SK-N-SH treated with all-trans-retinoic acid at 6 μM for 48 hours (cell line): ENCODE data around the gene WT1.

ENCODE experiments used
- CREB5 ChIP-seq: fragments of 250-450 bp; sonication (Bioruptor Pico); IDR thresholded peaks from 2 replicates; pipeline ENCODE4 v1.5.1; 2020; ENCODE audit warnings: low read depth, mild to moderate bottlenecking, moderate library complexity
- CSDC2 ChIP-seq: fragments of 250-450 bp; sonication (Bioruptor Pico); IDR thresholded peaks from 2 replicates; pipeline ENCODE4 v1.5.0; 2020; ENCODE audit warnings: mild to moderate bottlenecking, moderate library complexity
- POU6F1 ChIP-seq: fragments of 250-450 bp; sonication (Bioruptor Pico); IDR thresholded peaks from 2 replicates; pipeline ENCODE4 v1.8.0; 2021; ENCODE audit warnings: low read depth, mild to moderate bottlenecking, moderate library complexity, borderline replicate concordance
- SNAI2 ChIP-seq: fragments of 250-450 bp; sonication (Bioruptor Pico); IDR thresholded peaks from 2 replicates; pipeline ENCODE4 v1.5.0; 2020; ENCODE audit warnings: mild to moderate bottlenecking, moderate library complexity
- TCF4 ChIP-seq: fragments of 250-450 bp; sonication (Bioruptor Pico); IDR thresholded peaks from 2 replicates; pipeline ENCODE4 v1.8.0; 2021; ENCODE audit warnings: mild to moderate bottlenecking, moderate library complexity, borderline replicate concordance

GRCh38 chr11:32374261-32374711, 61.1 kb downstream of the WT1 start:
- TF ChIP-seq CSDC2, result no peak
- TF ChIP-seq POU6F1 (CRISPR knock-in tag), result no peak
- no peak for TF ChIP-seq TCF4 (CRISPR knock-in tag)
- TF ChIP-seq CREB5 (CRISPR knock-in tag), result no peak
- TF ChIP-seq SNAI2, result no peak
